Measurements from ENCODE around the gene LTB4R2.

DNA sequence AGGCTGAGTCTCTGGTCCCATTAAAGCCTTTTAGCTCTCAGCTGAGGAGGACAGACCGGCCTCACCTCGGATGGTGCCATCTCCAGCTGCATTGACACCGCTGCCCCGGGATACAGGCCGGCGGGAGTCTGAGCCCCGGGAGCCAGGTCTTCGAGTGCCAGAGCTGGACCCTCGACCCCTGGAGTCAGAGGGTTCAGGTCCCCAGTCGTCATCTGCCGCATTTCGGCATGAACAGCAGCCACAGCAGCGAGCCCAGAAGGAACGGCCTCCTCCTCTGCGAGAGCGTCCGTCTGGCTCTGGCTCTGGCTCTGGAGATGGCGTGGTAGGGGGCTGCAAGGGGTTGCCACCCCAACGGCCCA is 48.0 kb upstream of the LTB4R2 start:
- TF ChIP-seq, protein P1, sequence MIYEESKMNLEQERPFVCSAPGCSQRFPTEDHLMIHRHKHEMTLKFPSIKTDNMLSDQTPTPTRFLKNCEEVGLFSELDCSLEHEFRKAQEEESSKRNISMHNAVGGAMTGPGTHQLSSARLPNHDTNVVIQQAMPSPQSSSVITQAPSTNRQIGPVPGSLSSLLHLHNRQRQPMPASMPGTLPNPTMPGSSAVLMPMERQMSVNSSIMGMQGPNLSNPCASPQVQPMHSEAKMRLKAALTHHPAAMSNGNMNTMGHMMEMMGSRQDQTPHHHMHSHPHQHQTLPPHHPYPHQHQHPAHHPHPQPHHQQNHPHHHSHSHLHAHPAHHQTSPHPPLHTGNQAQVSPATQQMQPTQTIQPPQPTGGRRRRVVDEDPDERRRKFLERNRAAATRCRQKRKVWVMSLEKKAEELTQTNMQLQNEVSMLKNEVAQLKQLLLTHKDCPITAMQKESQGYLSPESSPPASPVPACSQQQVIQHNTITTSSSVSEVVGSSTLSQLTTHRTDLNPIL (CRISPR knock-in tag; IDR thresholded peaks at IDR 0.05; ENCODE audit: low read depth), result no peak
- TF ChIP-seq CSDC2 (CRISPR knock-in tag; IDR thresholded peaks at IDR 0.05) (no peak), PPARA (CRISPR knock-in tag; IDR thresholded peaks at IDR 0.05; ENCODE audit: borderline replicate concordance) (no peak), TOX (CRISPR knock-in tag; IDR thresholded peaks at IDR 0.05; ENCODE audit: borderline replicate concordance) (no peak), ARNTL (CRISPR knock-in tag; IDR thresholded peaks at IDR 0.05; ENCODE audit: borderline replicate concordance, low read depth) (no peak), ESRRG (CRISPR knock-in tag; IDR thresholded peaks at IDR 0.05) (no peak), SNAI2 (CRISPR knock-in tag; IDR thresholded peaks at IDR 0.05) (no peak), TCF4 (CRISPR knock-in tag; IDR thresholded peaks at IDR 0.05; ENCODE audit: borderline replicate concordance) (no peak)
- TF ChIP-seq, protein P2, sequence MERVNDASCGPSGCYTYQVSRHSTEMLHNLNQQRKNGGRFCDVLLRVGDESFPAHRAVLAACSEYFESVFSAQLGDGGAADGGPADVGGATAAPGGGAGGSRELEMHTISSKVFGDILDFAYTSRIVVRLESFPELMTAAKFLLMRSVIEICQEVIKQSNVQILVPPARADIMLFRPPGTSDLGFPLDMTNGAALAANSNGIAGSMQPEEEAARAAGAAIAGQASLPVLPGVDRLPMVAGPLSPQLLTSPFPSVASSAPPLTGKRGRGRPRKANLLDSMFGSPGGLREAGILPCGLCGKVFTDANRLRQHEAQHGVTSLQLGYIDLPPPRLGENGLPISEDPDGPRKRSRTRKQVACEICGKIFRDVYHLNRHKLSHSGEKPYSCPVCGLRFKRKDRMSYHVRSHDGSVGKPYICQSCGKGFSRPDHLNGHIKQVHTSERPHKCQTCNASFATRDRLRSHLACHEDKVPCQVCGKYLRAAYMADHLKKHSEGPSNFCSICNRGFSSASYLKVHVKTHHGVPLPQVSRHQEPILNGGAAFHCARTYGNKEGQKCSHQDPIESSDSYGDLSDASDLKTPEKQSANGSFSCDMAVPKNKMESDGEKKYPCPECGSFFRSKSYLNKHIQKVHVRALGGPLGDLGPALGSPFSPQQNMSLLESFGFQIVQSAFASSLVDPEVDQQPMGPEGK (CRISPR knock-in tag; IDR thresholded peaks at IDR 0.05; ENCODE audit: borderline replicate concordance), result no peak
